ENCODE data around the gene RAD18. TPM values are rescaled to one million over a fixed set of nuclear protein-coding genes. Genes with fewer than 3 reads are reported as not detected.

RAD18 gene
- total and polyA plus RNA-seq, 12 donors: 2.0 to 11.4 (median 8.5) TPM

- TF ChIP-seq POLR2A (IDR thresholded peaks at IDR 0.05): no peak
- TF ChIP-seq, protein P1, sequence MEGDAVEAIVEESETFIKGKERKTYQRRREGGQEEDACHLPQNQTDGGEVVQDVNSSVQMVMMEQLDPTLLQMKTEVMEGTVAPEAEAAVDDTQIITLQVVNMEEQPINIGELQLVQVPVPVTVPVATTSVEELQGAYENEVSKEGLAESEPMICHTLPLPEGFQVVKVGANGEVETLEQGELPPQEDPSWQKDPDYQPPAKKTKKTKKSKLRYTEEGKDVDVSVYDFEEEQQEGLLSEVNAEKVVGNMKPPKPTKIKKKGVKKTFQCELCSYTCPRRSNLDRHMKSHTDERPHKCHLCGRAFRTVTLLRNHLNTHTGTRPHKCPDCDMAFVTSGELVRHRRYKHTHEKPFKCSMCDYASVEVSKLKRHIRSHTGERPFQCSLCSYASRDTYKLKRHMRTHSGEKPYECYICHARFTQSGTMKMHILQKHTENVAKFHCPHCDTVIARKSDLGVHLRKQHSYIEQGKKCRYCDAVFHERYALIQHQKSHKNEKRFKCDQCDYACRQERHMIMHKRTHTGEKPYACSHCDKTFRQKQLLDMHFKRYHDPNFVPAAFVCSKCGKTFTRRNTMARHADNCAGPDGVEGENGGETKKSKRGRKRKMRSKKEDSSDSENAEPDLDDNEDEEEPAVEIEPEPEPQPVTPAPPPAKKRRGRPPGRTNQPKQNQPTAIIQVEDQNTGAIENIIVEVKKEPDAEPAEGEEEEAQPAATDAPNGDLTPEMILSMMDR (IDR thresholded peaks at IDR 0.05): no peak
- no peak for DNase-seq
- Histone ChIP-seq H3K4me1 (replicated peaks in 1 of 2) (no peaks in the 10 kb centered on the region), H3K27me3 (no peaks in the 10 kb centered on the region), H3K9me3 (replicated peaks in 1 of 3) (no peaks in the 10 kb centered on the region), H3K4me3 (no peak overlapping the region), H3K27ac (no peak overlapping the region), H3K36me3 (replicated peaks in 1 of 2) (no peaks in the 10 kb centered on the region)
- 73 to 100% (median 93%) methylated on average over 1 of the region's 1 CpG for WGBS, 4 donors
- intact Hi-C loops (cut with DNase I): no loop called here
These were observed 135.6 kb downstream of the RAD18 start for GRCh38 chr3:8827641-8828040.

Small RNA genes within 50 kb of the gene (small RNA-seq; reads per million reads assigned to genes)
- 0 reads per million in 2 donors for gene RF00416

Other genes starting within 250 kb of the RAD18 start
- not detected for gene CAV3, start 229.7 kb downstream of the RAD18 start, total RNA-seq
- not detected for gene CAV3, start 229.7 kb downstream of the RAD18 start, polyA plus RNA-seq
- 1 to 10 TPM in 2 of 9 donors, under 1 TPM in 6, not detected in 1; 0.09 to 1.3 (median 0.21) TPM for gene OXTR, start 193.9 kb downstream of the RAD18 start, total RNA-seq
- gene OXTR, start 193.9 kb downstream of the RAD18 start, polyA plus RNA-seq: under 1 TPM; 0.31 to 0.72 (median 0.61) TPM